ENCODE results near the gene IL17RE.

- TF ChIP-seq CTCF (IDR thresholded peaks at IDR 0.05) (no peak), POLR2A (IDR thresholded peaks at IDR 0.05) (no peak), POLR2AphosphoS5 (IDR thresholded peaks at IDR 0.05) (no peak)
Measured at GRCh38 chr3:9867106-9867505, 35.5 kb upstream of the IL17RE start.

Data from breast epithelium (tissue), 3 donors.